ENCODE measurements around the gene KRT222. TPM values are rescaled to one million over a fixed set of nuclear protein-coding genes. Genes with fewer than 3 reads are reported as not detected.

KRT222 gene
- total RNA-seq, 1 experiment from 2014 or later: not detected

- no peaks in the 10 kb centered on the region for H3K9me3 ChIP-seq (ENCODE audit: low read length)
- no peaks in the 10 kb centered on the region for H3F3A ChIP-seq (ENCODE audit: low read length, unreplicated experiment)
- no peaks in the 10 kb centered on the region for H4K20me1 ChIP-seq (ENCODE audit: low read length)
- no peaks in the 10 kb centered on the region for H3K79me2 ChIP-seq (ENCODE audit: low read length)
- H3K4me3 ChIP-seq (ENCODE audit: low read length): no peak overlapping the region
- no peaks in the 10 kb centered on the region for H3K9me2 ChIP-seq (replicated peaks; ENCODE audit: low read length)
- TF ChIP-seq EZH2phosphoT487 (IDR thresholded peaks at IDR 0.05; ENCODE audit: borderline replicate concordance, low read length): no peak
- TF ChIP-seq EZH2 (IDR thresholded peaks at IDR 0.05; ENCODE audit: low read length, unreplicated experiment): no peak
- TF ChIP-seq CTCF (conservative IDR thresholded peaks at IDR 0.05; ENCODE audit: low read depth, low read length): no peak
- DNase-seq (no peak), ATAC-seq (no peak)
- POLR2A ChIA-PET (ENCODE audit: unreplicated experiment): no interaction called here
- BruUV-seq (replicated peaks): no TSS peak
- no peaks in the 10 kb centered on the region for H3K4me1 ChIP-seq (ENCODE audit: insufficient read depth, low read length)
- H2AFZ ChIP-seq (ENCODE audit: low read length): no peak overlapping the region
- no peak overlapping the region for H3K9ac ChIP-seq (ENCODE audit: low read length)
- no peak overlapping the region for H3K27ac ChIP-seq (ENCODE audit: low read length)
- intact Hi-C loops (cut with micrococcal nuclease): no loop called here
- no peaks in the 10 kb centered on the region for H3K27me3 ChIP-seq (ENCODE audit: low read length)
- H3K36me3 ChIP-seq (ENCODE audit: low read depth, low read length): no peaks in the 10 kb centered on the region
- no peak overlapping the region for H3K4me2 ChIP-seq (ENCODE audit: low read length)
- CTCF ChIA-PET: no interaction called here
These were observed 22.1 kb upstream of the KRT222 start for GRCh38 chr17:40687106-40687505.

GRCh38 chr17:40686192-40686591 is 21.2 kb upstream of the KRT222 start:
- no peaks in the 10 kb centered on the region for H4K20me1 ChIP-seq (ENCODE audit: low read length)
- no TSS peak for BruUV-seq (replicated peaks)
- H3K79me2 ChIP-seq (ENCODE audit: low read length): no peaks in the 10 kb centered on the region
- H3K4me3 ChIP-seq (ENCODE audit: low read length): no peak overlapping the region
- no peaks in the 10 kb centered on the region for H3K27me3 ChIP-seq (ENCODE audit: low read length)
- no peak overlapping the region for H2AFZ ChIP-seq (ENCODE audit: low read length)
- H3K4me1 ChIP-seq (ENCODE audit: insufficient read depth, low read length): no peaks in the 10 kb centered on the region
- TF ChIP-seq EZH2 (IDR thresholded peaks at IDR 0.05; ENCODE audit: low read length, unreplicated experiment) (no peak), CTCF (conservative IDR thresholded peaks at IDR 0.05; ENCODE audit: low read depth, low read length) (no peak), EZH2phosphoT487 (IDR thresholded peaks at IDR 0.05; ENCODE audit: borderline replicate concordance, low read length) (no peak)
- H3K27ac ChIP-seq (ENCODE audit: low read length): no peak overlapping the region
- H3K36me3 ChIP-seq (ENCODE audit: low read depth, low read length): no peaks in the 10 kb centered on the region
- no peaks in the 10 kb centered on the region for H3K9me2 ChIP-seq (replicated peaks; ENCODE audit: low read length)
- ChIA-PET CTCF (no interaction called here), POLR2A (ENCODE audit: unreplicated experiment) (interaction anchor here (0.7 kb wide), 1 partner anchor 10 kb away, joined by 3 read pairs; no protein-coding TSS in a partner anchor)
- intact Hi-C loops (cut with micrococcal nuclease): no loop called here
- DNase-seq: no peak
- no peaks in the 10 kb centered on the region for H3K9me3 ChIP-seq (ENCODE audit: low read length)
- H3K4me2 ChIP-seq (ENCODE audit: low read length): no peak overlapping the region
- H3K9ac ChIP-seq (ENCODE audit: low read length): no peak overlapping the region
- H3F3A ChIP-seq (ENCODE audit: low read length, unreplicated experiment): no peaks in the 10 kb centered on the region
- ATAC-seq: no peak

- H3K4me1 ChIP-seq (ENCODE audit: insufficient read depth, low read length): no peaks in the 10 kb centered on the region
These were observed 16.0 kb upstream of the KRT222 start for GRCh38 chr17:40680998-40681397.

More at GRCh38 chr17:40680998-40681397, 16.0 kb upstream of the KRT222 start:
- Histone ChIP-seq H3F3A (ENCODE audit: low read length, unreplicated experiment) (no peaks in the 10 kb centered on the region), H3K9ac (ENCODE audit: low read length) (no peak overlapping the region), H2AFZ (ENCODE audit: low read length) (no peak overlapping the region), H3K79me2 (ENCODE audit: low read length) (no peaks in the 10 kb centered on the region), H3K27me3 (ENCODE audit: low read length) (peaks cover 16% of the 10 kb centered on the region), H3K36me3 (ENCODE audit: low read depth, low read length) (no peaks in the 10 kb centered on the region), H3K9me2 (replicated peaks; ENCODE audit: low read length) (no peaks in the 10 kb centered on the region), H3K27ac (ENCODE audit: low read length) (no peak overlapping the region), H4K20me1 (ENCODE audit: low read length) (no peaks in the 10 kb centered on the region), H3K4me3 (ENCODE audit: low read length) (no peak overlapping the region), H3K9me3 (ENCODE audit: low read length) (no peaks in the 10 kb centered on the region), H3K4me2 (ENCODE audit: low read length) (no peak overlapping the region)
- intact Hi-C loops (cut with micrococcal nuclease): no loop called here
- POLR2A ChIA-PET (ENCODE audit: unreplicated experiment): no interaction called here
- no TSS peak for BruUV-seq (replicated peaks)
- TF ChIP-seq CTCF (conservative IDR thresholded peaks at IDR 0.05; ENCODE audit: low read depth, low read length): no peak
- no peak for TF ChIP-seq EZH2phosphoT487 (IDR thresholded peaks at IDR 0.05; ENCODE audit: borderline replicate concordance, low read length)
- TF ChIP-seq EZH2 (IDR thresholded peaks at IDR 0.05; ENCODE audit: low read length, unreplicated experiment): no peak
- DNase-seq (no peak), ATAC-seq (no peak)
- CTCF ChIA-PET: no interaction called here
